Gastroesophageal sphincter (tissue), 4 donors: Measurements from ENCODE around the gene RGS10. TPM values are rescaled to one million over a fixed set of nuclear protein-coding genes. Genes with fewer than 3 reads are reported as not detected.

Experiments
- ATAC-seq: fragments of 150-250 bp; one replicate; pipeline ENCODE4 v1.9.1; 2016; ENCODE audit warnings: mild to moderate bottlenecking, moderate library complexity
- H3K27ac ChIP-seq, 4 donors: fragments of 200-600 bp; sonication (generic) in 3 of 4; 1 replicate in 3 of 4; 2 replicates in 1 of 4; pipeline ENCODE4 v1.5.1; 2016 to 2019
- H3K27me3 ChIP-seq: fragments of 200-600 bp; sonication (generic); one replicate; pipeline ENCODE4 v1.5.1; 2019
- H3K36me3 ChIP-seq, 2 donors: fragments of 200-600 bp; sonication (generic); one replicate each; pipeline ENCODE4 v1.5.1; 2019; ENCODE audit warnings: control low read depth in 1 of 2
- H3K4me1 ChIP-seq, 3 donors: fragments of 200-600 bp; sonication (generic); 1 replicate in 2 of 3; 2 replicates in 1 of 3; pipeline ENCODE4 v1.5.1; 2016 to 2019; ENCODE audit warnings: control low read depth in 2 of 3
- H3K4me3 ChIP-seq, 2 donors: fragments of 200-600 bp; sonication (generic); one replicate each; pipeline ENCODE4 v1.5.1; 2019; ENCODE audit warnings: mild to moderate bottlenecking in 1 of 2, moderate library complexity in 1 of 2
- H3K9me3 ChIP-seq, 3 donors: fragments of 200-600 bp; sonication (generic); one replicate each; pipeline ENCODE4 v1.5.1; 2017 to 2019; ENCODE audit warnings: control low read depth in 2 of 3
- CTCF ChIP-seq, 4 experiments: fragments of 200-600 bp in 2 of 4; fragments of 450-650 bp in 2 of 4; sonication (generic) in 1 of 4; IDR thresholded peaks; one replicate each; pipeline ENCODE4 v1.5.1; 2017 to 2019; ENCODE audit warnings: antibody characterized with exemption in 4 of 4, mild to moderate bottlenecking in 2 of 4, moderate library complexity in 2 of 4
- EP300 ChIP-seq: sonication (generic); formaldehyde crosslinking; IDR thresholded peaks from one replicate; pipeline ENCODE4 v1.6.1; 2017; ENCODE audit warnings: antibody characterized with exemption, mild to moderate bottlenecking
- POLR2A ChIP-seq, 2 donors: fragments of 450-650 bp; IDR thresholded peaks; one replicate each; pipeline ENCODE4 v1.6.1; 2017; ENCODE audit warnings: antibody characterized with exemption in 2 of 2, mild to moderate bottlenecking in 2 of 2, moderate library complexity in 1 of 2
- POLR2AphosphoS5 ChIP-seq: sonication (generic); formaldehyde crosslinking; IDR thresholded peaks from one replicate; pipeline ENCODE4 v1.6.1; 2017; ENCODE audit warnings: antibody characterized with exemption
- WGBS, 2 donors: methylation state at CpG; one replicate each; pipeline ENCODE4 v1.1.5; 2018; ENCODE audit warnings: low coverage in 1 of 2; 5-methylcytosine and 5-hydroxymethylcytosine counted together
- total RNA-seq, 4 donors: library from RNA; depleted of rRNA; stranded (reverse); fragments of >200 nt; gene quantifications; one replicate each; pipeline ENCODE4 v1.1.0, GENCODE V29; 2016

The RGS10 gene
- total RNA-seq, 4 donors from 2014 or later: 18.1 to 48.5 (median 33.4) TPM

- Histone ChIP-seq H3K4me3 (no peak overlapping the region), H3K4me1 (peaks cover 0 to 33% (median 20%) of the 10 kb centered on the region in 3 donors), H3K27me3 (no peaks in the 10 kb centered on the region), H3K27ac (no peak overlapping the region), H3K36me3 (peaks cover 0 to 23% of the 10 kb centered on the region in 2 donors), H3K9me3 (no peaks in the 10 kb centered on the region)
- TF ChIP-seq EP300: no peak
- TF ChIP-seq CTCF (IDR thresholded peaks at IDR 0.05): no peak
- no peak for TF ChIP-seq POLR2AphosphoS5
- no peak for TF ChIP-seq POLR2A (IDR thresholded peaks at IDR 0.05)
- WGBS, 2 donors: 57% methylated on average over 6 of the region's 19 CpGs; no CpG with 5 or more reads in 1 of the 2 donors
- ATAC-seq: no peak
Measured at GRCh38 chr10:119502618-119503155, 39.8 kb downstream of the RGS10 start.

DNA sequence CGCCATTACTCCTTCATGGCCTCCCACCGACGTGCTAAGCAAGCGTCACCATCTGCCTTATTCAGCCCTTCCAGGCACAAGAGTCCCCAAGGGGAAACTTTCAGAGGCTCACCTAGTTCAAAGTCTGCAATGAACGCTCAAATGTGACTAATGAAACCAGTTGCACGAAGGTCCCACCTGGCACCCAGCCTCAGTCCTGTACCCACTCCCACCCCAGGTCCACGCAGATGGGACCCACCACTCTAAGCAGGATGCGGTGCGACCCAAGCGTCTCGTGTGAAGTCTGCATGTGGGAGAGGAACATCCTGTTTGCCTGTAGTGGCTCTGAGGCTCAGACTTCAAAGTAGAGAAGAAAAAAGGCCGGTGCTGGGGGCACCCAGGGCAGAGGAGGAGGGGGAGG, 40.3 kb downstream of the RGS10 start:
- TF ChIP-seq EP300 (no peak), POLR2A (IDR thresholded peaks at IDR 0.05) (no peak), POLR2AphosphoS5 (no peak)
- Histone ChIP-seq H3K36me3 (peaks cover 0 to 23% of the 10 kb centered on the region in 2 donors), H3K4me3 (no peak overlapping the region), H3K4me1 (peaks cover 0 to 33% (median 20%) of the 10 kb centered on the region in 3 donors), H3K9me3 (no peaks in the 10 kb centered on the region), H3K27me3 (no peaks in the 10 kb centered on the region), H3K27ac (no peak overlapping the region)
- 77 to 96% methylated on average over 5 to 8 of the region's 12 CpGs for WGBS, 2 donors
- no peak for ATAC-seq

DNA sequence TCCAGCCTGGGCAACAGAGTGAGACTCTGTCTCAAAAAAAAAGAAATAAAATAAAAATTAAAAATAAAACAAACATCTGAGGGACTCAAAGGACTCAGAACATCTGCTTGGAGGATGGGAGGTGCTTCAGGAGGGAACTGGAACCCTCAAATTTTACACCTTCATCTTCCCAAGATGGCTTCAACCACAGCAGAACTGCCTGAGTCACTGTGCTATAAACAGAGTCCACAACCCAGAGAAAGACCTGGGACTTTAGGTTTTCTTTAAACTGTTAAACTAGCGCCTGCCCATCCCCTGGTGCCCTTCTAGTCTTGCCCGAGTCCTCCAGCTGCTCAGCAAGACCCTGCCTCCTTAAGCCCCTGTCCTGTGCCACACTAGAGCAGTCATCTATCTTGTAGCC, 40.8 kb downstream of the RGS10 start:
- TF ChIP-seq CTCF (IDR thresholded peaks at IDR 0.05) (no peak), POLR2AphosphoS5 (no peak), POLR2A (IDR thresholded peaks at IDR 0.05) (no peak), EP300 (no peak)
- H3K27ac ChIP-seq: no peak overlapping the region
- WGBS, 2 donors: 90% methylated on average over 2 of the region's 2 CpGs; no CpG with 5 or more reads in 1 of the 2 donors
- no peaks in the 10 kb centered on the region for H3K9me3 ChIP-seq
- no peak for ATAC-seq
- no peak overlapping the region for H3K4me3 ChIP-seq
- no peaks in the 10 kb centered on the region for H3K27me3 ChIP-seq
- H3K36me3 ChIP-seq: peaks cover 0 to 23% of the 10 kb centered on the region in 2 donors
- peaks cover 0 to 33% (median 20%) of the 10 kb centered on the region in 3 donors for H3K4me1 ChIP-seq

GRCh38 chr10:119500821-119501220, 41.7 kb downstream of the RGS10 start:
- Histone ChIP-seq H3K4me1 (peaks cover 0 to 28% (median 20%) of the 10 kb centered on the region in 3 donors), H3K9me3 (no peaks in the 10 kb centered on the region), H3K4me3 (no peak overlapping the region), H3K36me3 (peaks cover 0 to 23% of the 10 kb centered on the region in 2 donors), H3K27ac (no peak overlapping the region), H3K27me3 (no peaks in the 10 kb centered on the region)
- no peak for ATAC-seq
- 60 to 89% methylated on average over 1 to 6 of the region's 6 CpGs for WGBS, 2 donors
- no peak for TF ChIP-seq POLR2AphosphoS5

DNA sequence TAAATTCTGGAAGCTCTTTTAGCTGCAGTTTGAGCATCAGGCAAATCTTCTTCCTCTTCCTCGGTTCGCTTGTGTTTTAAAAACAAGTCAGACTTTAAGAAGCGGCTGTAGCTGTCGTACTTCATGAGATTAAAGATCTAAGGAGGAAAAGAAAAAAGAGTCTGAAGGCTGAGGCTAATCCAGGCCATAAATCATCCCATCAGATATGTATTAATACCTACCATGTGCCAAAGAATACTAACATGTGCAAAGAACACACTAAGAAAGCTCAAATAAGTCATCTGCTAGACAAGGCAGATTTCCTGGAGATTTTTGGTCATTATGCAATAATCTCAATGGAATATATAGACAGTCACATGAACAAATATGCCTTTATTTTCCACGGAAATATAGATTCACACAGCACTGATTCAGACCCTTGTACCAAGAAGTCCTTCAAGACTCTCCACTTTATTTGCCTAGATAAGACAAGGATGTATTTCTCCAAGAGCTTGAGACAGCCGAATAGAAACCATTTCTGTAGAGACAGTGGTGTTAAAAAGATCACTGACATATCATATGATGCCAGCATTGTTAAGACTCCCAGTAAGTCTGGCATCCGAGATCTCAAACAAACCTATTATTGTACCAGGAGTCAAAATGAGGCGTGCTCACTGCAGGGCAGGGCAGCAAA, 42.3 kb downstream of the RGS10 start:
- Histone ChIP-seq H3K27me3 (no peaks in the 10 kb centered on the region), H3K9me3 (no peaks in the 10 kb centered on the region), H3K4me3 (no peak overlapping the region), H3K27ac (no peak overlapping the region), H3K4me1 (peaks cover 0 to 25% (median 14%) of the 10 kb centered on the region in 3 donors), H3K36me3 (peaks cover 0 to 23% of the 10 kb centered on the region in 2 donors)
- 25 to 53% methylated on average over 6 to 8 of the region's 8 CpGs for WGBS, 2 donors
- no peak for ATAC-seq
- TF ChIP-seq POLR2AphosphoS5: no peak
- TF ChIP-seq CTCF (IDR thresholded peaks at IDR 0.05): no peak
- no peak for TF ChIP-seq EP300

DNA sequence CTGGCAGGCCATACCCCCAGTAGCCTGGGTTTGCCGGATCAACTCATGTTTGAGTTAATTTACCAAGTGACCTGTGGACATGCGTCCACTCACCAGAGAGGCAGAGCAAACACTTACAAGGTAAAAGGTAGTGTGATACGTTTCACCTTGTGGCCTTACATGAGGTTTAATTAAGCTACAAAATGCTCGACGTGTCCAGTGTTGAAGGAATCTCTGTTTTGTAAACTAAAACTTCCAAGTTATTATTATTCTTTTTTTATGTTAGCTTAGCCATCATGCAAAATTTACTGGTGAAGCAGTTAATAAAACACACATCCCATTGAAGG, 42.9 kb downstream of the RGS10 start:
- ATAC-seq: no peak
- Histone ChIP-seq H3K4me1 (peaks cover 0 to 25% (median 15%) of the 10 kb centered on the region in 3 donors), H3K36me3 (peaks cover 0 to 23% of the 10 kb centered on the region in 2 donors), H3K9me3 (no peaks in the 10 kb centered on the region), H3K27me3 (no peaks in the 10 kb centered on the region), H3K27ac (no peak overlapping the region), H3K4me3 (no peak overlapping the region)
- 49 to 51% methylated on average over 3 to 5 of the region's 5 CpGs for WGBS, 2 donors
- TF ChIP-seq EP300 (no peak), CTCF (IDR thresholded peaks at IDR 0.05) (no peak), POLR2AphosphoS5 (no peak), POLR2A (IDR thresholded peaks at IDR 0.05) (no peak)
